ENCODE data around the gene GALM.
A peak's percentile ranks its signal among the peaks of the same experiment; 100 is the strongest.
"Not testable (repeated sequence)": the region's sequence is repeated elsewhere in the genome, so short reads cannot be mapped to it uniquely, and the experiment has no call there.

GALM gene

GRCh38 chr2:38709567-38710194 lies 43.8 kb downstream of the GALM start:
- peak; percentile 12 for DNase-seq

GRCh38 chr2:38711558-38711957 lies 45.6 kb downstream of the GALM start:
- no peak for DNase-seq

GRCh38 chr2:38712413-38712812 lies 46.5 kb downstream of the GALM start:
- DNase-seq, result no peak

GRCh38 chr2:38712871-38713270 lies 47.0 kb downstream of the GALM start:
- no peak for DNase-seq

- no peak for DNase-seq
These were observed 47.4 kb downstream of the GALM start for GRCh38 chr2:38713338-38713737.

- DNase-seq, result not testable (repeated sequence)
These were observed 49.0 kb downstream of the GALM start for GRCh38 chr2:38714941-38715340.

- no peak for DNase-seq
These were observed 50.3 kb downstream of the GALM start for GRCh38 chr2:38716185-38716584.

GRCh38 chr2:38718601-38719000 lies 52.7 kb downstream of the GALM start:
- no peak for DNase-seq

GRCh38 chr2:38719706-38720105 lies 53.8 kb downstream of the GALM start:
- no peak for DNase-seq

- no peak for DNase-seq
These were observed 54.8 kb downstream of the GALM start for GRCh38 chr2:38720613-38721241.

- DNase-seq, result no peak
These were observed 56.6 kb downstream of the GALM start for GRCh38 chr2:38722271-38723061.

GRCh38 chr2:38723173-38723572 lies 57.3 kb downstream of the GALM start:
- DNase-seq, result no peak

GRCh38 chr2:38727661-38728060 lies 61.7 kb downstream of the GALM start:
- no peak for DNase-seq

GRCh38 chr2:38728694-38729093 lies 62.8 kb downstream of the GALM start:
- no peak for DNase-seq

- no peak for DNase-seq
These were observed 65.2 kb downstream of the GALM start for GRCh38 chr2:38731090-38731489.

GRCh38 chr2:38731684-38732221 lies 65.8 kb downstream of the GALM start:
- DNase-seq, result no peak

GRCh38 chr2:38733300-38733971 lies 67.5 kb downstream of the GALM start:
- DNase-seq, result no peak

GRCh38 chr2:38734299-38735058 lies 68.6 kb downstream of the GALM start:
- no peak for DNase-seq

GRCh38 chr2:38735999-38736320 lies 70.0 kb downstream of the GALM start:
- DNase-seq, result no peak

GRCh38 chr2:38737000-38737698 lies 71.2 kb downstream of the GALM start:
- DNase-seq, result not testable (repeated sequence)

- DNase-seq, result no peak
These were observed 72.0 kb downstream of the GALM start for GRCh38 chr2:38737925-38738324.

Data from right kidney (tissue), 1 donor.